ENCODE results near the gene ZNF837. TPM values are rescaled to one million over a fixed set of nuclear protein-coding genes. Genes with fewer than 3 reads are reported as not detected.
A peak's percentile ranks its signal among the peaks of the same experiment; 100 is the strongest.

Gene ZNF837
- total and polyA plus RNA-seq, 2 of the 13 experiments (the other 11 are each of a cell fraction or from before 2014, with no cell fraction given): 0.29 to 1.3 TPM

GRCh38 chr19:58395220-58395978 lies 14.6 kb upstream of the ZNF837 start, which contains the start of gene RNF225 (continued):
- TF ChIP-seq ZSCAN9 (CRISPR knock-in tag; IDR thresholded peaks at IDR 0.05; ENCODE audit: borderline replicate concordance): no peak
- TF ChIP-seq RBM39 (IDR thresholded peaks at IDR 0.05; ENCODE audit: low read depth, low read length, poor library complexity, severe bottlenecking): peak; percentile 34
- no peak for TF ChIP-seq ARID4A (CRISPR knock-in tag; IDR thresholded peaks at IDR 0.05; ENCODE audit: borderline replicate concordance)
- TF ChIP-seq KLF13 (CRISPR knock-in tag; IDR thresholded peaks at IDR 0.05): no peak
- no peak for TF ChIP-seq IKZF1 (IDR thresholded peaks at IDR 0.05)
- TF ChIP-seq SNAPC2 (CRISPR knock-in tag; IDR thresholded peaks at IDR 0.05): no peak
- TF ChIP-seq SP4 (CRISPR knock-in tag; IDR thresholded peaks at IDR 0.05): no peak
- no peak for TF ChIP-seq ZBTB7A (CRISPR knock-in tag; IDR thresholded peaks at IDR 0.05)
- no peak for TF ChIP-seq CHCHD3 (CRISPR knock-in tag; IDR thresholded peaks at IDR 0.05)
- TF ChIP-seq ZNF740 (CRISPR knock-in tag; IDR thresholded peaks at IDR 0.05): 0 out of 2 replicates have a peak, but pooled peaks have one; percentile 39
- TF ChIP-seq RBFOX2 (IDR thresholded peaks at IDR 0.05; ENCODE audit: low read depth, low read length): peak; percentile 75
- no peak for TF ChIP-seq MATR3 (CRISPR knock-in tag; IDR thresholded peaks at IDR 0.05)
- TF ChIP-seq IRX3 (CRISPR knock-in tag; IDR thresholded peaks at IDR 0.05; ENCODE audit: borderline replicate concordance, low read depth): no peak; the same call in 1 of the 2 replicates
- TF ChIP-seq ATF7 (IDR thresholded peaks at IDR 0.05): no peak
- TF ChIP-seq ATF7 (CRISPR knock-in tag; IDR thresholded peaks at IDR 0.05): no peak
- TF ChIP-seq FOXK1 (CRISPR knock-in tag; IDR thresholded peaks at IDR 0.05; ENCODE audit: borderline replicate concordance, low read depth): no peak
- TF ChIP-seq MAFK (conservative IDR thresholded peaks at IDR 0.05 in 1 of 2, IDR thresholded peaks at IDR 0.05 in 1 of 2; ENCODE audit: low read length in 2 of 2): no peak
- TF ChIP-seq, protein P1, sequence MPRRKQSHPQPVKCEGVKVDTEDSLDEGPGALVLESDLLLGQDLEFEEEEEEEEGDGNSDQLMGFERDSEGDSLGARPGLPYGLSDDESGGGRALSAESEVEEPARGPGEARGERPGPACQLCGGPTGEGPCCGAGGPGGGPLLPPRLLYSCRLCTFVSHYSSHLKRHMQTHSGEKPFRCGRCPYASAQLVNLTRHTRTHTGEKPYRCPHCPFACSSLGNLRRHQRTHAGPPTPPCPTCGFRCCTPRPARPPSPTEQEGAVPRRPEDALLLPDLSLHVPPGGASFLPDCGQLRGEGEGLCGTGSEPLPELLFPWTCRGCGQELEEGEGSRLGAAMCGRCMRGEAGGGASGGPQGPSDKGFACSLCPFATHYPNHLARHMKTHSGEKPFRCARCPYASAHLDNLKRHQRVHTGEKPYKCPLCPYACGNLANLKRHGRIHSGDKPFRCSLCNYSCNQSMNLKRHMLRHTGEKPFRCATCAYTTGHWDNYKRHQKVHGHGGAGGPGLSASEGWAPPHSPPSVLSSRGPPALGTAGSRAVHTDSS (CRISPR knock-in tag; conservative IDR thresholded peaks at IDR 0.05): no peak
- no peak for TF ChIP-seq ZFP82 (CRISPR knock-in tag; IDR thresholded peaks at IDR 0.05; ENCODE audit: borderline replicate concordance)
- no peak for TF ChIP-seq BRD4 (CRISPR knock-in tag; IDR thresholded peaks at IDR 0.05)
- no peak for TF ChIP-seq BCLAF1 (IDR thresholded peaks at IDR 0.05)
